ENCODE results near the gene FAM47E.
"Not testable (repeated sequence)": the region's sequence is repeated elsewhere in the genome, so short reads cannot be mapped to it uniquely, and the experiment has no call there.

Gene FAM47E

GRCh38 chr4:76232681-76233080 is 18.8 kb upstream of the FAM47E start:
- DNase-seq = no peak

- DNase-seq = no peak
These were observed 18.4 kb upstream of the FAM47E start for GRCh38 chr4:76233083-76233482.

GRCh38 chr4:76233529-76233928 is 18.0 kb upstream of the FAM47E start:
- no peak for DNase-seq

- DNase-seq = no peak
These were observed 17.4 kb upstream of the FAM47E start for GRCh38 chr4:76233967-76234678.

GRCh38 chr4:76234679-76235044 is 16.9 kb upstream of the FAM47E start:
- DNase-seq = no peak

- DNase-seq = no peak
These were observed 16.1 kb upstream of the FAM47E start for GRCh38 chr4:76235407-76235806.

- DNase-seq = no peak
These were observed 15.6 kb upstream of the FAM47E start for GRCh38 chr4:76235915-76236314.

- no peak for DNase-seq
These were observed 13.3 kb upstream of the FAM47E start for GRCh38 chr4:76238236-76238635.

GRCh38 chr4:76238701-76239100 is 12.8 kb upstream of the FAM47E start:
- DNase-seq = no peak

- no peak for DNase-seq
These were observed 11.3 kb upstream of the FAM47E start for GRCh38 chr4:76240236-76240635.

- DNase-seq = not testable (repeated sequence)
These were observed 7.6 kb upstream of the FAM47E start for GRCh38 chr4:76243877-76244276.

- no peak for DNase-seq
These were observed 5.5 kb upstream of the FAM47E start for GRCh38 chr4:76246025-76246424.

GRCh38 chr4:76246852-76247251 is 4.7 kb upstream of the FAM47E start:
- no peak for DNase-seq

GRCh38 chr4:76250962-76251361 is 559 bp upstream of the FAM47E start:
- no peak for DNase-seq

- DNase-seq = no peak
These were observed 741 bp downstream of the FAM47E start for GRCh38 chr4:76252271-76252653.

GRCh38 chr4:76253511-76253910 is 2.0 kb downstream of the FAM47E start:
- no peak for DNase-seq

- DNase-seq = no peak
These were observed 4.5 kb downstream of the FAM47E start for GRCh38 chr4:76256032-76256431.

GRCh38 chr4:76256968-76257367 is 5.4 kb downstream of the FAM47E start:
- DNase-seq = no peak

GRCh38 chr4:76257824-76258223 is 6.3 kb downstream of the FAM47E start:
- no peak for DNase-seq

- DNase-seq = no peak
These were observed 9.1 kb downstream of the FAM47E start for GRCh38 chr4:76260571-76260970.

GRCh38 chr4:76265631-76266218 is 14.2 kb downstream of the FAM47E start:
- no peak for DNase-seq

GRCh38 chr4:76266627-76267026 is 15.1 kb downstream of the FAM47E start:
- no peak for DNase-seq

GRCh38 chr4:76267811-76268210 is 16.3 kb downstream of the FAM47E start:
- no peak for DNase-seq

GRCh38 chr4:76270244-76271175 is 19.0 kb downstream of the FAM47E start:
- no peak for DNase-seq
